Measurements from ENCODE around the gene GAS6.

DNA sequence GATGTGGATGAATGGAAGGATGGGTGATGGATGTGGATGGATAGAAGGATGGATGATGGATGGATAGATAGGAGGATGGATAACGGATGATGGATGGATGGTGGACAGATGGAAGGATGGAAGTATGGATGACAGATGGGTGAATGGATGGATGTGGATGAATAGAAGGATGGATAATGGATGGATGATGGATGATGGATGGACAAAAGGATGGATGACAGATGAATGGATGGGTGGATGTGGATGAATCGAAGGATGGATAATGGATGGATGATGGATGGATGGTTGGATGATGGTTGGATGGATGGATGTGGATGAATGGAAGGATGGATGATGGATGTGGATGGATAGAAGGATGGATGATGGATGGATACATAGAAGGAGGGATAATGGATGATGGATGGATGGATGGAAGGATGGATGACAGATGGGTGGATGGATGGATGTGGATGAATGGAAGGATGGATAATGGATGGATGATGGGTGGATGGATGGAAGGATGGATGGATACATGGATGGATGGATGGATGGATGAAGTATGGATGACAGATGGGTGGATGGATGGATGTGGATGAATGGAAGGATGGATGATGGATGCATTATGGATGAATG lies 65.6 kb downstream of the GAS6 start:
- TF ChIP-seq POLR2AphosphoS5 (IDR thresholded peaks at IDR 0.05): no peak
- TF ChIP-seq, protein P1, sequence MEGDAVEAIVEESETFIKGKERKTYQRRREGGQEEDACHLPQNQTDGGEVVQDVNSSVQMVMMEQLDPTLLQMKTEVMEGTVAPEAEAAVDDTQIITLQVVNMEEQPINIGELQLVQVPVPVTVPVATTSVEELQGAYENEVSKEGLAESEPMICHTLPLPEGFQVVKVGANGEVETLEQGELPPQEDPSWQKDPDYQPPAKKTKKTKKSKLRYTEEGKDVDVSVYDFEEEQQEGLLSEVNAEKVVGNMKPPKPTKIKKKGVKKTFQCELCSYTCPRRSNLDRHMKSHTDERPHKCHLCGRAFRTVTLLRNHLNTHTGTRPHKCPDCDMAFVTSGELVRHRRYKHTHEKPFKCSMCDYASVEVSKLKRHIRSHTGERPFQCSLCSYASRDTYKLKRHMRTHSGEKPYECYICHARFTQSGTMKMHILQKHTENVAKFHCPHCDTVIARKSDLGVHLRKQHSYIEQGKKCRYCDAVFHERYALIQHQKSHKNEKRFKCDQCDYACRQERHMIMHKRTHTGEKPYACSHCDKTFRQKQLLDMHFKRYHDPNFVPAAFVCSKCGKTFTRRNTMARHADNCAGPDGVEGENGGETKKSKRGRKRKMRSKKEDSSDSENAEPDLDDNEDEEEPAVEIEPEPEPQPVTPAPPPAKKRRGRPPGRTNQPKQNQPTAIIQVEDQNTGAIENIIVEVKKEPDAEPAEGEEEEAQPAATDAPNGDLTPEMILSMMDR (IDR thresholded peaks at IDR 0.05): no peak

Measured in gastroesophageal sphincter (tissue), 3 donors.